NOMO-1 (cell line): ENCODE data around the gene KCNK15.
"Not testable (repeated sequence)": the region's sequence is repeated elsewhere in the genome, so short reads cannot be mapped to it uniquely, and the experiment has no call there.

ENCODE experiments used
- DNase-seq, 2 experiments: peaks; one replicate each; lab custom pipeline; 2025; ENCODE audit not compliant: unreplicated experiment in 2 of 2; lab: John Stamatoyannopoulos, UW

KCNK15 gene

DNA sequence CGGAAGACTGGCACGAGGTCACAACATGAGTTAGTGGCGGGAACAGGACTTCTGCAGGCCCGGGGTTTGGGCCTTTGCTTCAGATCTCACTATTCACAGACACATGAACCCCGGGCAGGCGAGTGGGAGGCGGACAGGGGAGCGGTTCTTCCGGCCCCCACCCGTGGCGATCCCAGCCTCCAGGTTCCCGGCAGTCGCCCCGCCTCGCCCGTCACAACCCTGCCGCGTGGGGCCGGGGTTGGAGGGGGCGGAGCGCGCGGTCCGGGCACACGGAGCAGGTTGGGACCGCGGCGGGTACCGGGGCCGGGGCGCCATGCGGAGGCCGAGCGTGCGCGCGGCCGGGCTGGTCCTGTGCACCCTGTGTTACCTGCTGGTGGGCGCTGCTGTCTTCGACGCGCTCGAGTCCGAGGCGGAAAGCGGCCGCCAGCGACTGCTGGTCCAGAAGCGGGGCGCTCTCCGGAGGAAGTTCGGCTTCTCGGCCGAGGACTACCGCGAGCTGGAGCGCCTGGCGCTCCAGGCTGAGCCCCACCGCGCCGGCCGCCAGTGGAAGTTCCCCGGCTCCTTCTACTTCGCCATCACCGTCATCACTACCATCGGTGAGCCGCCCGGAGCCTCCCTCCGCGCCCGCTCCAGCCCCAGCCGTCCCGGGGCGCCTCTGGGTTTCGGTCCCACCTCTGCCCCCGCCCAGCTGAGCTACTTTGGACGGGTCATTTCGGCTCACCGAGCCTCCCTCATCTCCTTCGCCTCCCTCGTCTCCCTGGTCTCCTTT lies at the start of gene KCNK15:
Gene KCNK15 (plus strand): TSS at position 268 of the 769 bp plus-strand sequence. CDS start 46 bp downstream, at position 314.
- DNase-seq: peak in 1 of 2 experiments; percentile 28

- no peak for DNase-seq
These were observed 49.4 kb upstream of the KCNK15 start for GRCh38 chr20:44696315-44696714.

DNA sequence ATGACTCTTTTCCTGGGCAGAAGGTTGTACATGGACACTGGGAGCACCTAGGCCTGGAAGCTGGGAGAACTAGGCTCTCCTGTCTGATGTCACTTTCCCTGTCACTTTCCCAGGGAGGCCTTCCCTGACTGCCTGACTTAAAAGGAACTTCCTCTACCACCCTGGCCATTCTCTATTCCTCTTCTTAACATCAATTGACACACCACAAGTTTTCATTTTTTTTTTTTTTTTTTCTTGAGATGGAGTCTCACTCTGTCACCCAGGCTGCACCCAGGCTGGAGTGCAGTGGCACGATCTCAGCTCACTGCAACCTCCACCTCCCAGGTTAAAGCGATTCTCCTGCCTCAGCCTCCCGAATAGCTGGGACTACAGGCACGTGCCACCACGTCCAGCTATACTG lies 48.6 kb upstream of the KCNK15 start:
- DNase-seq: not testable (repeated sequence)

DNA sequence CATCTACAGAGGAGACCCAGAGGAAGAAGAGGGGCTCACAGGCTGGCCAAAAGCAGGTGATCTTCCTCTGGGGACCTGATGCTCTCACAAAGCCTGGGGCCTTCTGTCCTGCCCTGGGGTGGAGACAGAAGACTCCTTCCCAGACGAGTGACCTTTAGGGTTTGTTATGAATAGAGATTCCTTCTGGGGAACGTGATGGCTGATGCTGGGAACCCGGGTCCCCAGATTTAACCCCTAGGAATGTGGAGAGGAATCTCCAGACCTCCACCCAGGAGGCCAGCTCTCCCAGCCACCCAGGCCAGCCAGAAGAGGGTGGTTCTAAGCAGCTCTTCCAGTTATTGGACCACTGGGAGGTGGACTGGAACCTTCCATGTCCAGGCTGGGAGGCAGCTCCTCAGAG lies 47.3 kb upstream of the KCNK15 start:
- no peak for DNase-seq

DNA sequence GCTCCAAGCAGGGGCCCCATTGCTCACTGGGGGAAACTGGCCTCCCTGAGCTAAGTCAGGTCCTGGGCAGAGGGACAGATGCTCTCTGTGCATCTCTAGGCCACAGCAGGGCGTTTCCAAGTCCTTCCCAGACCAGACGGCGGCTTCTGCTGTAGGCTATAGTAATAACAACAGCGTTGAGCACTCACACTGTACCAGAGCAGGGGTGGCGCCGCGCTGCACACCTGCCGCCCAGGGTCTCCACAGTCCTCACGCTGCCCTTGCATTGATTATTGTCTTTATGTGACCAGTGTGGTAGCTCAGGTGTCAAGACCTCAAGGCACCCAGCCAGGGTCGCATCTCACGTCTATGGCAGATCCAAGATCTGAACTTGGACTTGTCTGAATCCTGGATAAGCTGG lies 45.4 kb upstream of the KCNK15 start:
- no peak for DNase-seq

DNA sequence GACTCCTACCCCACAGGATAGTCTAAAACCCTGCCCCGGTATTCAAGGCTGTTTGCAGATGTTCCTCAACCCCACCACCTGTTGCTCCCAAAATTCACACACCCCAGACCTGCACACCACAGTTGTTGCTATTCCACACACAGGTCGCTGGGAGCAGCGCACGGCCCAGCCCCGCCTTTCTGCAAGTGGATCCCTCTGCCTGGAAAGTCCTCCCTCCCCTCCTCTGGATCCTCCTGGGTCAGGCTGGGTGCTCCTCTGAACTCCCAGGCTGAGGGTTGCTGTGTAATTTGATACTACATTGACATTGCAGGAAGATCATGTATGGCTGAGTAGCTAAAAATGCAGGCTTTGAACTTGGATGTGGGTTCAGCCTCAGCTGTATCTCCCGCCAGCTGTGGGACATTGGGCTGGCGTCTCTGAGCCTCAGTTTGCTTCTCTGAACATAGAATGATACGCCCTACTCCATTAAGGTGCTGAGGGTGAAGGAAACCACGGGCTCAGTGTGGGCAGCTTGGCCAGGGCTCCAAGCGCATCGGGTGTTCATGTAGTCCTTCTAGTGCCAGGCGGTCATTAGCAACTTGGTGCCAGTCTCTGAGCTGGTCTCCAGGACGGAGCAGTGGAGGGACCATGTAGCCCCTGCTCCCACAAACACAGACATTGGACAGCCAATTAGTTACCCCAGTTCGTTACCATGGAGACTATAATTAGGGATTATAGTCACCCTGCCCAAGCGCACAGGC lies 44.4 kb upstream of the KCNK15 start:
- DNase-seq: no peak

GRCh38 chr20:44701858-44702256 lies 43.8 kb upstream of the KCNK15 start:
- no peak for DNase-seq

DNA sequence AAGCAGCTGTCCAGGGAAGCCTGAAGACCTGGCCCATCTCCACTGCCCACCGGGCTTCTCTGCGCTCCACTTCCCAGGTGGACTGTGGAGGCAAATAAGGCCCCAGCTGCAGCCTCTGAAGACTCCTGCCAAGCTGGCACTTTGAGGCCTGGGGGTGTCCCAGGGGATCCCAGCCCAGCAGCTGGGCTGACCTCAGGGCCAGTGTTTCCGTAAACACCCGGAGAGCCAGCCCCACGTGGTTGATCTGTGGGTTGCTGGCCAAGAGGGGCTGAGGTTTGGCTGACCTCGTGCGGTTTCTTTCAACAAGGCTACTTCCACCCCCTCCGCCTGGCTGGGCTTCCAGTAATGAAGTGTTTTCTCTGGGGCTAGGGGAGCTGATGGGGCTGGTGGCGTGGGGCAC lies 42.9 kb upstream of the KCNK15 start:
- DNase-seq: no peak

DNA sequence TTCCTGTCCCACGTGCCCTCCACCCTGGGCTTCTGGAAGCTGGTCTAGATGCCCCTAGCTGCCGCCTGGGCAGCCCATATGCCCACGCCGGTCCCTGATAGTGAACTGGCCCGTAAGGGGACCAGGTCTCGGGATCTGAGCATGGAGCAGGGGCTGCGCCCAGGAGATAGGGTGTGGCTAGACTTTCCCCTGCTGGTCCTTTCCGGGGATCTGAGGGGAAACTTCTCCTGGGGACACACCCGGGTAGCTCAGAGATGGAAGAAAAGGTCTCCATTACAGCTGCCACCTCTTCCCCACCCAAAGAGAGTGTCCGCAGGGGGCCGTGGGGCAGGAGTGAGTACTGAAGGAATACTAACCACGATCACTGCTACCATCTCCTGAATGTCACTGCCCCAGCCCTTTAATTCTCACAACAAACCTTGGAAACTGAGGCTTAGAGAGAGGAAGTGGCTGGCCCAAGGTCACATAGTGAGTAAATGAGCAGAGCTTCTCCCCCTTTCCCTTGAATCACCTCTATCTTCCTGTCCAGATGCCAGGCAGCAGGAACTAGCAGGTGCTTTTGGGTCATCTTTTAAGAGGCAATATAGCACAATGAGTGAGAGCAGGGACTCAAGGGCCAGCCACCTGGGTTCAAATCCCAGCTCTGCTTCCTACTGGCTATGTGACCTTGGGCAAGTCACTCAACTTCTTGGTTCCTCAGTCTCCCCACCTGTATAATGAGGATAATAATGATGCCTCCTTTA lies 42.3 kb upstream of the KCNK15 start:
- no peak for DNase-seq

- no peak for DNase-seq
These were observed 41.6 kb upstream of the KCNK15 start for GRCh38 chr20:44703956-44704488.

DNA sequence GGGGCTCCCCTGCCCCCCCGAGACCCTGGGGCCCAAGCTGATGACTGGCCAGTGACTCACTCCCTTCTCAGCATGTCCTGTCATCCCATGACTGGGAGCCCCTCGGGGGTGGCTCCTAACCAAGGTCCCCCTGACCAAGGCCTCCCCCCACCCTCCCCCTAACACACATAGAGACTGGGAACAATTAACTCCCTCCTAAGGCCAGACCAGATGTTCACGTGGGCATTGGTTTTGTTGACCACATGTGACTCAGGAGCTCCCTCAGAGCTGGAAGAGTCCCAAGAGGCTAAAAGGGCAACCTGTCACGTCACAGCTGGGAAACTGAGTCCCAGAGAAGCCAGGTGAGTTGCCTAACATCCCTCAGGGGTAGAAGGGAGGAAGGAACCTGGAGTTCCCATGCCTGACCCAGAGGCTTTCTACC lies 41.1 kb upstream of the KCNK15 start:
- no peak for DNase-seq

DNA sequence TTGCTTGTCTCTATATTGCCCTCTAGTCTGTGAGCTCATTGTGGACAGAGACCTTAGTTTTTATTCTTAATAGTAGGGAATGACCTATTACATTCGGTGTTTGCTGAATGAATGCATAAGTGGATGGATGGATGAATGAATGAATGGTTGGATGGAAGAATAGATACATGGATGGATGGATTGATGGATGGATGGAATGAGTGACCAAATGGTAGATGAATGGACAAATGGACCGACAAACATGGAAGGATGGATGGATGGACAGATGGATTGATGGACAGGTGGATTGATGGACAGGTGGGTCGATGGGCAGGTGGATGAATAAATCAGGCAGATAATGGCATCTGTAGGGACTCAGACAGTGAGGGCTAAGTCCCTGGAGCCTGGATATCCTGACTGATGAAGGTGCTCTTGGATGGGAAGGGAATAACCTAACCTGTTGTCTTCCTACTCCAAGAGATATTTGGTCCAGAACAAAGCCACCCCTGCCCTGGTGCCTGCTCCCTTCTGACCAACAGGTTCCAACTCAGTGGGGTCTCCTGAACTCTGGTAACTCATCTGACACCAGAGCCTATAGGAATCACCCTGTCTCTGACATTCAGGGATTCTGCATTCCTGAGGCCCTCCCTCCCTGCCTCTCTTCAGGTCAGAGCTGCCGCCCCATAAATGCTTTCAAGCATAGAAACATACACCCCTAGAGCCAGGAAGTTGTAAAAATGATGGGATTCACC lies 40.1 kb upstream of the KCNK15 start:
- no peak for DNase-seq

DNA sequence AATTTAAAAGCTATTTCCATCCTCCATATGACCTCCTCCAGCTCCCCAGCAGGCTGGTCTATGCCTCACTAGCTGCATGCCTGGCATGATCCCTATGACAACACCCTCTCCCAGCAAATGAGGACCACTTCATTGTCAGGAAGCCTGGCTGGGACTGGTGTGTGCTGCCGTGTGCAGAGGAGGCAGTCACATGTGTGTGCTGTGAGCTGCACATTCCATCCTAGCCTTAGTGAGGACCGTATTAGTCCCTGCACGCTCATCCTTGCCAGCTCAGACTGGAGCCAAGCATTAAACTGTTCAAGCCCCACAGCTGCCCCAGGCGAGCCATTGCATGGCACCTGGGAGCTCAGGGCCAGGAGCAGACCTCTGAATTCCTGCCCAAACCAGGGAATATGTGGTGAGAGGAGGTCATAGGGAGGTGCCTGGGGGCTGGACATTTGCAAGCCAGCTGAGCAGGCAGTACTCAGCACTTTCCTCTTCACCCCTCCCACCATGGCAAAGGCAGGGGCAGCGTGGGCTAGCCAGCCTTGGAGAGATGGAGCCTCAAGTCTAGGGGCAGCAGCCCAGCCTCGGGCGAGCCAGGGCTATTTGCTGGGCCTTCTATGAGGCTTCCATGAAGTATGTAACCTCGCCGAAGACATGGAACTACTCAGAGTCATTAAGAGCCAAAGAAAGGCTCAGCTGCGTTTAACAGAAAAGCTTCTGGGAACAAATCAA lies 39.2 kb upstream of the KCNK15 start:
- DNase-seq: no peak

GRCh38 chr20:44707018-44707579 lies 38.6 kb upstream of the KCNK15 start:
- no peak for DNase-seq

GRCh38 chr20:44709380-44709779 lies 36.3 kb upstream of the KCNK15 start:
- DNase-seq: no peak

GRCh38 chr20:44709797-44710196 lies 35.9 kb upstream of the KCNK15 start:
- no peak for DNase-seq

- DNase-seq: no peak
These were observed 34.4 kb upstream of the KCNK15 start for GRCh38 chr20:44711237-44711636.

- no peak for DNase-seq
These were observed 31.5 kb upstream of the KCNK15 start for GRCh38 chr20:44714102-44714700.
